Neural crest cell (in vitro differentiated cells): Measurements from ENCODE around the gene RNF214. TPM values are rescaled to one million over a fixed set of nuclear protein-coding genes. Genes with fewer than 3 reads are reported as not detected.
A peak's percentile ranks its signal among the peaks of the same experiment; 100 is the strongest.

Experiments used
- DNase-seq: peaks from one replicate; pipeline ENCODE4 v3.0.0; 2021; ENCODE audit warnings: low read depth, mixed read lengths, low spot score
- H3K27ac Mint-ChIP-seq: one replicate; pipeline ENCODE4 v1.8.0; 2021; ENCODE audit warnings: mild to moderate bottlenecking, mixed read lengths; ENCODE audit not compliant: unreplicated experiment
- H3K27me3 Mint-ChIP-seq: 2 replicates; pipeline ENCODE4 v1.8.0; 2021; ENCODE audit warnings: low read depth, mild to moderate bottlenecking, mixed read lengths
- H3K36me3 Mint-ChIP-seq: 2 replicates; pipeline ENCODE4 v1.8.0; 2021; ENCODE audit warnings: low read depth, mild to moderate bottlenecking, mixed read lengths
- H3K4me1 Mint-ChIP-seq: 2 replicates; pipeline ENCODE4 v1.8.0; 2021; ENCODE audit warnings: mixed read lengths
- H3K4me3 Mint-ChIP-seq: one replicate; pipeline ENCODE4 v1.8.0; 2021; ENCODE audit warnings: mild to moderate bottlenecking, mixed read lengths
- H3K9me3 Mint-ChIP-seq: 2 replicates; pipeline ENCODE4 v1.8.0; 2021; ENCODE audit warnings: mixed read lengths
- total RNA-seq: library from RNA; stranded (reverse); gene quantifications from 2 replicates; pipeline ENCODE4 v1.2.1, GENCODE V29; 2021
- TF ChIP-seq, protein P1 (sequence below): fragments of 200-600 bp; sonication (generic); conservative IDR thresholded peaks from 2 replicates; pipeline ENCODE4 v1.5.0; 2021; ENCODE audit warnings: antibody characterized with exemption, mild to moderate bottlenecking

The RNF214 gene
- total RNA-seq, 1 donor from 2014 or later = 47.5 TPM

DNA sequence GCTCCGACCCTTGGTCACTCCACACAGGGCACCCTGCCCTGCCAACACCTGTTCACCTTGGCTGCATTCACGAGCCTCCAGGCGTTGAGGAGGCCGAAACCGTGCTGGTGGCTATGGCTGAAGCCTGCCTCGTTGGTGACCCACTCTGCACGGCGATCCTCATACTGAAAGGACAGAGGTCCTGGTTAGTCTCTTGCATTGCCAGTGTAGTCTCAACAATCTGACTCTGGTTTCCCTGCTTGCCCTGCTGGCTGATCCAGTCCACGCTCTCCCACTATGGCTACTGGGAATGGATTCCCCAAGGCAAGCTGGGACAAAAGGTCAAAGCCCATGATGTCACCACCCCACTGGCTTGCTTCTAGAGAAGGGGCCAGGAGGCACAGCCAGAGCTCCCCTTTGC, 13.5 kb upstream of the RNF214 start:
- H3K9me3 Mint-ChIP-seq = no peaks in the 10 kb centered on the region

DNA sequence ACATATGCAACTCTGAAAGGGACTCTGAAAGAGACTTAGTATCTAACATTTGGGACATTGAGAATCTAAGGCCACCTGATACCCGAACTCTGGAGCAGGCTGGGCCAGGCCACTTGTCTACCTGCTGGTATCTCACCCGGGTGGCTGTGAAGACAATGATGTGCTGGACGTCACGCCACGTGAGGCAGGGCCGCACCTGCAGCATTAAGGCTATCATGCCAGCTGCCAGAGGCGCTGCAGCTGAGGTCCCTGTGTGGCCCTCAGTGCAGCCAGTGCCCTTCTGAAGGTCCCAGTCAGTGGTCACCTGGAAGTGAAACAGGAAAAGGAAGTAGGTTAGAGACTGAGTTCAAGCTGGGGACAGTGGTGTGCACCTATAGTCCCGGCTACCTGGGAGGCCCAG, 13.0 kb upstream of the RNF214 start:
- Mint-ChIP-seq H3K27me3 (no peaks in the 10 kb centered on the region), H3K9me3 (no peaks in the 10 kb centered on the region), H3K27ac (no peak overlapping the region), H3K36me3 (peaks cover 2% of the 10 kb centered on the region), H3K4me3 (no peak overlapping the region), H3K4me1 (peaks cover 23% of the 10 kb centered on the region)
- TF ChIP-seq, protein P1, sequence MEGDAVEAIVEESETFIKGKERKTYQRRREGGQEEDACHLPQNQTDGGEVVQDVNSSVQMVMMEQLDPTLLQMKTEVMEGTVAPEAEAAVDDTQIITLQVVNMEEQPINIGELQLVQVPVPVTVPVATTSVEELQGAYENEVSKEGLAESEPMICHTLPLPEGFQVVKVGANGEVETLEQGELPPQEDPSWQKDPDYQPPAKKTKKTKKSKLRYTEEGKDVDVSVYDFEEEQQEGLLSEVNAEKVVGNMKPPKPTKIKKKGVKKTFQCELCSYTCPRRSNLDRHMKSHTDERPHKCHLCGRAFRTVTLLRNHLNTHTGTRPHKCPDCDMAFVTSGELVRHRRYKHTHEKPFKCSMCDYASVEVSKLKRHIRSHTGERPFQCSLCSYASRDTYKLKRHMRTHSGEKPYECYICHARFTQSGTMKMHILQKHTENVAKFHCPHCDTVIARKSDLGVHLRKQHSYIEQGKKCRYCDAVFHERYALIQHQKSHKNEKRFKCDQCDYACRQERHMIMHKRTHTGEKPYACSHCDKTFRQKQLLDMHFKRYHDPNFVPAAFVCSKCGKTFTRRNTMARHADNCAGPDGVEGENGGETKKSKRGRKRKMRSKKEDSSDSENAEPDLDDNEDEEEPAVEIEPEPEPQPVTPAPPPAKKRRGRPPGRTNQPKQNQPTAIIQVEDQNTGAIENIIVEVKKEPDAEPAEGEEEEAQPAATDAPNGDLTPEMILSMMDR = no peak
- DNase-seq = no peak

More for the DNA sequence above, 13.5 kb upstream of the RNF214 start:
- H3K4me3 Mint-ChIP-seq = no peak overlapping the region
- no peak for DNase-seq
- TF ChIP-seq, protein P1 = no peak
- peaks cover 23% of the 10 kb centered on the region for H3K4me1 Mint-ChIP-seq
- H3K27ac Mint-ChIP-seq = no peak overlapping the region
- H3K36me3 Mint-ChIP-seq = peaks cover 2% of the 10 kb centered on the region
- H3K27me3 Mint-ChIP-seq = no peaks in the 10 kb centered on the region

DNA sequence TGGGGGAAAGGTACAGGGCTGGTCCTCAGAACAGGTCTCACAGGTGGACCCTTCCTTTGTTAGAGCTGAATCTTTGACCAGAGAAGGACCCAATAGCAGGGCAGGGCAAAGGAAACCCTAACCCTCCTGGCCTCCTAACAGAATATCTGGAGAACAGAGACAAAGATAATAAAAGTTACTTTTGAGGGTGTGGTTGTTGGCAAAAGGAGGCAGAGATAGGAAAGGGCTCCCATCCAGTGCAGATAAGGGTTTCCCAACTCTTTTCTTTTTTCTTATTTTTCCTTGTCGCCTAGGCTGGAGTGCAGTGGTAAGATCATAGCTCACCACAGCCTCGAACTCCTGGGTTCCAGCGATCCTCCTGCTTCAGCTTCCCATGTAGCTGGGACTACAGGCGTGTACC, 12.5 kb upstream of the RNF214 start:
- Mint-ChIP-seq H3K27ac (no peak overlapping the region), H3K4me3 (no peak overlapping the region), H3K9me3 (no peaks in the 10 kb centered on the region), H3K36me3 (peaks cover 2% of the 10 kb centered on the region), H3K4me1 (peaks cover 23% of the 10 kb centered on the region), H3K27me3 (no peaks in the 10 kb centered on the region)
- DNase-seq = no peak
- TF ChIP-seq, protein P1 = no peak

DNA sequence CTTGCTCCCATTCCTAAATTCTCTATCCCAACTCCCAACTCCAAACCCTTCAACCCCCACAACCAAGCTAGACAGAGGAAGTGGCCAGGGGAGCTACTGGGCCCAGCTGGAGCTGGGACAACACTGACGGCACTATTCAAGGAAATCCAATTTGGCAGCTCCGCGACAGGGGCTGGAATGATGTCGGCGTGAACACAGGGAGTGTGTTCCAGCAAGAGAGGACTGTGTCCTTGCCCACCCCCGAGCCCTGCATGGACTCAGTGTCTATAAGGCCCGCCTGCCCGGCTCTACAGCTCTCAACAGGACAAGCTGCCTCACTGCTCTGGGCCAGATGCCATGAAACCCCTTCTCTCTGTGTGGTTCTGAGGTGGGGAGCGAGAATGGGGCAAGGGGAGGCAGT, 11.9 kb upstream of the RNF214 start:
- peaks cover 2% of the 10 kb centered on the region for H3K36me3 Mint-ChIP-seq
- no peak for DNase-seq
- no peaks in the 10 kb centered on the region for H3K9me3 Mint-ChIP-seq
- peaks cover 29% of the 10 kb centered on the region for H3K4me1 Mint-ChIP-seq
- H3K27ac Mint-ChIP-seq = peak overlapping the region; percentile 43
- no peak overlapping the region for H3K4me3 Mint-ChIP-seq
- TF ChIP-seq, protein P1 = no peak
- H3K27me3 Mint-ChIP-seq = no peaks in the 10 kb centered on the region

DNA sequence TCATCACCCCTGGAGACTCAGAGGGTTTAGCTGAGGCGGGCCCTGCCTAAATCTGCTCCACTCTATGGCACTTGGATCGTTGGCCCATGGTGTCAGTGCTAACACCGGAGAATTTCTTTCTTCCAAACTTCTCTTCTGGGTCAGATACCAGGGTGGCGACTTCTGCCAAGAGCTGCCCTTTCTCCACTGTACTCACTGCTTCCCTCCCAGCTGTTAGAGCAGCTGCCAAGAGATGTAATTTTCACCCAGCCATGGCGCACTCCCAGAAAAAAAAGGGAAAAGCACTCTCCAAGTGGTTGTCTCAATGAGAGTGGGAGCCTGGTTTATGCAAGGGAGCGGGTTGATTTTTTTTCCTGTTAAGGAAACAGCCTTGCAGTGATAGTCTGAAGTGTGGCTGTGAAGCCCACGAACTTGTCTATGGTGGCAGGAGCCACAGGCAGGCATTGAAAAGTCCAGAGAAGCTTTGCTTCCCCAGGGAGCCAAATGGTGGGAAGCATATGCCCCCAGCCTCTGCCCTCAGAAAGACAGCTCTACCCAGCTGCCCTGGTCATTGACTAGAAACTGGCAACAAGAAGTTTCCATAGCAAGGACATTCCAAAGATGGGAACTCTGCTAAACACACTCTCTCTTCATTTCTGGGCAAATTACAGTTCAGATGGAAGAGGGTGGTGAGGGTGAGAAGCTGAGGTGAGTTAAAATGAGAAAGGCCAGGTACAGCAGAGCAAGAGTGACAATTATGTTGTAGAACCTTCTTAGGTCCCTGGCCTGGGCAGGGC, 11.3 kb upstream of the RNF214 start:
- TF ChIP-seq, protein P1 = no peak
- Mint-ChIP-seq H3K27me3 (no peaks in the 10 kb centered on the region), H3K4me3 (no peak overlapping the region), H3K36me3 (peaks cover 2% of the 10 kb centered on the region), H3K27ac (no peak overlapping the region), H3K4me1 (peaks cover 30% of the 10 kb centered on the region), H3K9me3 (no peaks in the 10 kb centered on the region)
- no peak for DNase-seq
